Measurements from ENCODE around the gene COPE.
"Not testable (repeated sequence)": the region's sequence is repeated elsewhere in the genome, so short reads cannot be mapped to it uniquely, and the experiment has no call there.

The COPE gene

GRCh38 chr19:18906605-18907519, 12.3 kb downstream of the COPE start:
- DNase-seq, result no peak
- H3K9me3 Mint-ChIP-seq, result no peaks in the 10 kb centered on the region
- H3K27ac Mint-ChIP-seq, result no peak overlapping the region
- H3K27me3 Mint-ChIP-seq, result no peaks in the 10 kb centered on the region
- CTCF ChIA-PET, result interaction anchor here (1.2 kb wide), 1 partner anchor 12 kb away, joined by 3 read pairs; the partner anchor contains the start of genes COPE and DDX49
- no peak overlapping the region for H3K4me3 Mint-ChIP-seq
- H3K4me1 Mint-ChIP-seq, result no peaks in the 10 kb centered on the region
- peaks cover 22% of the 10 kb centered on the region for H3K36me3 Mint-ChIP-seq

GRCh38 chr19:18905513-18906236, 13.5 kb downstream of the COPE start:
- Mint-ChIP-seq H3K9me3 (no peaks in the 10 kb centered on the region), H3K4me1 (no peaks in the 10 kb centered on the region), H3K27ac (no peak overlapping the region), H3K27me3 (no peaks in the 10 kb centered on the region), H3K4me3 (no peak overlapping the region), H3K36me3 (peaks cover 32% of the 10 kb centered on the region)
- no peak for DNase-seq
- CTCF ChIA-PET, result no interaction called here

GRCh38 chr19:18905058-18905456, 14.1 kb downstream of the COPE start:
- Mint-ChIP-seq H3K27me3 (no peaks in the 10 kb centered on the region), H3K36me3 (peaks cover 33% of the 10 kb centered on the region), H3K4me1 (no peaks in the 10 kb centered on the region), H3K9me3 (no peaks in the 10 kb centered on the region), H3K27ac (no peak overlapping the region), H3K4me3 (no peak overlapping the region)
- CTCF ChIA-PET, result no interaction called here
- no peak for DNase-seq

- Mint-ChIP-seq H3K27me3 (no peaks in the 10 kb centered on the region), H3K27ac (no peak overlapping the region), H3K36me3 (peaks cover 29% of the 10 kb centered on the region), H3K4me1 (no peaks in the 10 kb centered on the region), H3K9me3 (no peaks in the 10 kb centered on the region), H3K4me3 (no peak overlapping the region)
- DNase-seq, result no peak
- CTCF ChIA-PET, result no interaction called here
These were observed 14.7 kb downstream of the COPE start for GRCh38 chr19:18904334-18905057.

- Mint-ChIP-seq H3K4me3 (no peak overlapping the region), H3K36me3 (peaks cover 28% of the 10 kb centered on the region), H3K4me1 (no peaks in the 10 kb centered on the region), H3K27me3 (no peaks in the 10 kb centered on the region), H3K9me3 (no peaks in the 10 kb centered on the region), H3K27ac (no peak overlapping the region)
- CTCF ChIA-PET, result no interaction called here
- DNase-seq, result no peak
These were observed 15.8 kb downstream of the COPE start for GRCh38 chr19:18903156-18904037.

GRCh38 chr19:18902519-18902918, 16.7 kb downstream of the COPE start:
- CTCF ChIA-PET, result interaction anchor here (0.6 kb wide), 1 partner anchor 84 kb away, joined by 3 read pairs; no protein-coding TSS in a partner anchor
- not testable (repeated sequence) for H3K27ac Mint-ChIP-seq, H3K4me1 Mint-ChIP-seq, H3K9me3 Mint-ChIP-seq, H3K4me3 Mint-ChIP-seq, H3K27me3 Mint-ChIP-seq, DNase-seq
- H3K36me3 Mint-ChIP-seq, result peaks cover 29% of the 10 kb centered on the region

- H3K4me3 Mint-ChIP-seq, result no peak overlapping the region
- H3K36me3 Mint-ChIP-seq, result peaks cover 32% of the 10 kb centered on the region
- H3K27me3 Mint-ChIP-seq, result peaks cover 16% of the 10 kb centered on the region
- H3K27ac Mint-ChIP-seq, result no peak overlapping the region
- no peak for DNase-seq
- CTCF ChIA-PET, result no interaction called here
- peaks cover 6% of the 10 kb centered on the region for H3K4me1 Mint-ChIP-seq
- no peaks in the 10 kb centered on the region for H3K9me3 Mint-ChIP-seq
These were observed 17.7 kb downstream of the COPE start for GRCh38 chr19:18901491-18901890.

GRCh38 chr19:18900700-18901481, 18.3 kb downstream of the COPE start:
- Mint-ChIP-seq H3K36me3 (peaks cover 29% of the 10 kb centered on the region), H3K27ac (no peak overlapping the region), H3K4me1 (peaks cover 8% of the 10 kb centered on the region), H3K9me3 (no peaks in the 10 kb centered on the region), H3K27me3 (peaks cover 20% of the 10 kb centered on the region), H3K4me3 (no peak overlapping the region)
- DNase-seq, result no peak
- CTCF ChIA-PET, result no interaction called here

GRCh38 chr19:18899624-18900560, 19.3 kb downstream of the COPE start:
- no peaks in the 10 kb centered on the region for H3K9me3 Mint-ChIP-seq
- peaks cover 27% of the 10 kb centered on the region for H3K27me3 Mint-ChIP-seq
- peaks cover 8% of the 10 kb centered on the region for H3K4me1 Mint-ChIP-seq
- CTCF ChIA-PET, result no interaction called here
- peaks cover 22% of the 10 kb centered on the region for H3K36me3 Mint-ChIP-seq
- no peak overlapping the region for H3K27ac Mint-ChIP-seq
- H3K4me3 Mint-ChIP-seq, result no peak overlapping the region
- no peak for DNase-seq

GRCh38 chr19:18898607-18899408, 20.4 kb downstream of the COPE start:
- peaks cover 38% of the 10 kb centered on the region for H3K27me3 Mint-ChIP-seq
- H3K36me3 Mint-ChIP-seq, result peaks cover 21% of the 10 kb centered on the region
- DNase-seq, result no peak
- CTCF ChIA-PET, result no interaction called here
- H3K4me3 Mint-ChIP-seq, result no peak overlapping the region
- no peak overlapping the region for H3K27ac Mint-ChIP-seq
- H3K4me1 Mint-ChIP-seq, result peaks cover 8% of the 10 kb centered on the region
- no peaks in the 10 kb centered on the region for H3K9me3 Mint-ChIP-seq

GRCh38 chr19:18898081-18898606, 21.0 kb downstream of the COPE start:
- peaks cover 45% of the 10 kb centered on the region for H3K27me3 Mint-ChIP-seq
- no peak overlapping the region for H3K4me3 Mint-ChIP-seq
- no peaks in the 10 kb centered on the region for H3K9me3 Mint-ChIP-seq
- peaks cover 17% of the 10 kb centered on the region for H3K36me3 Mint-ChIP-seq
- CTCF ChIA-PET, result no interaction called here
- DNase-seq, result no peak
- H3K27ac Mint-ChIP-seq, result no peak overlapping the region
- peaks cover 8% of the 10 kb centered on the region for H3K4me1 Mint-ChIP-seq
